Measurements from ENCODE around the gene ZNF683.

GRCh38 chr1:26363549-26364448 lies 8.8 kb downstream of the ZNF683 start:
- TF ChIP-seq EZH2 (IDR thresholded peaks at IDR 0.05; ENCODE audit: low read length) = no peak
- TF ChIP-seq, protein P1, sequence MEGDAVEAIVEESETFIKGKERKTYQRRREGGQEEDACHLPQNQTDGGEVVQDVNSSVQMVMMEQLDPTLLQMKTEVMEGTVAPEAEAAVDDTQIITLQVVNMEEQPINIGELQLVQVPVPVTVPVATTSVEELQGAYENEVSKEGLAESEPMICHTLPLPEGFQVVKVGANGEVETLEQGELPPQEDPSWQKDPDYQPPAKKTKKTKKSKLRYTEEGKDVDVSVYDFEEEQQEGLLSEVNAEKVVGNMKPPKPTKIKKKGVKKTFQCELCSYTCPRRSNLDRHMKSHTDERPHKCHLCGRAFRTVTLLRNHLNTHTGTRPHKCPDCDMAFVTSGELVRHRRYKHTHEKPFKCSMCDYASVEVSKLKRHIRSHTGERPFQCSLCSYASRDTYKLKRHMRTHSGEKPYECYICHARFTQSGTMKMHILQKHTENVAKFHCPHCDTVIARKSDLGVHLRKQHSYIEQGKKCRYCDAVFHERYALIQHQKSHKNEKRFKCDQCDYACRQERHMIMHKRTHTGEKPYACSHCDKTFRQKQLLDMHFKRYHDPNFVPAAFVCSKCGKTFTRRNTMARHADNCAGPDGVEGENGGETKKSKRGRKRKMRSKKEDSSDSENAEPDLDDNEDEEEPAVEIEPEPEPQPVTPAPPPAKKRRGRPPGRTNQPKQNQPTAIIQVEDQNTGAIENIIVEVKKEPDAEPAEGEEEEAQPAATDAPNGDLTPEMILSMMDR (optimal IDR thresholded peaks at IDR 0.05 in 1 of 3, IDR thresholded peaks at IDR 0.05 in 1 of 3, conservative IDR thresholded peaks at IDR 0.05 in 1 of 3; ENCODE audit: extremely low read depth in 1 of 3, insufficient read depth in 2 of 3, low read length in 3 of 3) = peak; percentile 93 to 98 (median 94)
